ENCODE measurements around the gene CX3CL1.
"Not testable (repeated sequence)": the region's sequence is repeated elsewhere in the genome, so short reads cannot be mapped to it uniquely, and the experiment has no call there.

Gene CX3CL1

DNA sequence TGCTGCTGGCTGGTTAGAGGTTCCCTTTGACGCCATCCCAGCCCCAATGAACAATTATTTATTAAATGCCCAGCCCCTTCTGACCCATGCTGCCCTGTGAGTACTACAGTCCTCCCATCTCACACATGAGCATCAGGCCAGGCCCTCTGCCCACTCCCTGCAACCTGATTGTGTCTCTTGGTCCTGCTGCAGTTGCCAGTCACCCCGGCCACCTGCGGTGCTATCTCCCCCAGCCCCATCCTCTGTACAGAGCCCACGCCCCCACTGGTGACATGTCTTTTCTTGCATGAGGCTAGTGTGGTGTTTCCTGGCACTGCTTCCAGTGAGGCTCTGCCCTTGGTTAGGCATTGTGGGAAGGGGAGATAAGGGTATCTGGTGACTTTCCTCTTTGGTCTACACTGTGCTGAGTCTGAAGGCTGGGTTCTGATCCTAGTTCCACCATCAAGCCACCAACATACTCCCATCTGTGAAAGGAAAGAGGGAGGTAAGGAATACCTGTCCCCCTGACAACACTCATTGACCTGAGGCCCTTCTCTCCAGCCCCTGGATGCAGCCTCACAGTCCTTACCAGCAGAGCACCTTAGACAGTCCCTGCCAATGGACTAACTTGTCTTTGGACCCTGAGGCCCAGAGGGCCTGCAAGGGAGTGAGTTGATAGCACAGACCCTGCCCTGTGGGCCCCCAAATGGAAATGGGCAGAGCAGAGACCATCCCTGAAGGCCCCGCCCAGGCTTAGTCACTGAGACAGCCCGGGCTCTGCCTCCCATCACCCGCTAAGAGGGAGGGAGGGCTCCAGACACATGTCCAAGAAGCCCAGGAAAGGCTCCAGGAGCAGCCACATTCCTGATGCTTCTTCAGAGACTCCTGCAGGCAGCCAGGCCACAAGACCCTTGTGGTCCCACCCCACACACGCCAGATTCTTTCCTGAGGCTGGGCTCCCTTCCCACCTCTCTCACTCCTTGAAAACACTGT lies 11.3 kb downstream of the CX3CL1 start:
- DNase-seq, result no peak

DNA sequence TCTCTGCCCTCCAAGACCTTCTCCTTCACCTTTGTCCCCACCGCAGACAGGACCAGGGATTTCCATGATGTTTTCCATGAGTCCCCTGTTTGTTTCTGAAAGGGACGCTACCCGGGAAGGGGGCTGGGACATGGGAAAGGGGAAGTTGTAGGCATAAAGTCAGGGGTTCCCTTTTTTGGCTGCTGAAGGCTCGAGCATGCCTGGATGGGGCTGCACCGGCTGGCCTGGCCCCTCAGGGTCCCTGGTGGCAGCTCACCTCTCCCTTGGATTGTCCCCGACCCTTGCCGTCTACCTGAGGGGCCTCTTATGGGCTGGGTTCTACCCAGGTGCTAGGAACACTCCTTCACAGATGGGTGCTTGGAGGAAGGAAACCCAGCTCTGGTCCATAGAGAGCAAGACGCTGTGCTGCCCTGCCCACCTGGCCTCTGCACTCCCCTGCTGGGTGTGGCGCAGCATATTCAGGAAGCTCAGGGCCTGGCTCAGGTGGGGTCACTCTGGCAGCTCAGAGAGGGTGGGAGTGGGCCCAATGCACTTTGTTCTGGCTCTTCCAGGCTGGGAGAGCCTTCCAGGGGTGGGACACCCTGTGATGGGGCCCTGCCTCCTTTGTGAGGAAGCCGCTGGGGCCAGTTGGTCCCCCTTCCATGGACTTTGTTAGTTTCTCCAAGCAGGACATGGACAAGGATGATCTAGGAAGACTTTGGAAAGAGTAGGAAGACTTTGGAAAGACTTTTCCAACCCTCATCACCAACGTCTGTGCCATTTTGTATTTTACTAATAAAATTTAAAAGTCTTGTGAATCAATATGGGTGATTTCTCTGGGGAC lies 12.2 kb downstream of the CX3CL1 start:
- no peak for DNase-seq

DNA sequence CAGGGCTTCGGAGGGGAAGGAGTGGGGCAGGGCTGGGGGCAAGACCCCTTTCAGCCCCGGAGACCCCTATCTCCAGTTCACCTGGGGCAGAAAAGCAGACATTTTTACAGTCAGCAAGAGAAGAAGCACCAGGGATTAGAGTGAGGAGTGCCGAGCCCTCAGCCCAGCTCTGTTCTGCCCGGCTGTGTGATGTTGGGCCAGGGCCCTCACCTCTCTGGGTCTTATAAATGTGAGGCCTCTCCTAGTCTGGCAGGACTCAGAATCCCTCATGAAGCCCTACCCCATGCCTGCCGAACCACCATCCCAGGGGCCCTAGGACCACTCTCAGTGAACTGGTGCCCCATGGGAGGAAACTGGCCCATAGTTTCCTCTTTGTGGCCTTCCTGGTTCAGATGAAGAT lies 12.8 kb downstream of the CX3CL1 start:
- no peak for DNase-seq

DNA sequence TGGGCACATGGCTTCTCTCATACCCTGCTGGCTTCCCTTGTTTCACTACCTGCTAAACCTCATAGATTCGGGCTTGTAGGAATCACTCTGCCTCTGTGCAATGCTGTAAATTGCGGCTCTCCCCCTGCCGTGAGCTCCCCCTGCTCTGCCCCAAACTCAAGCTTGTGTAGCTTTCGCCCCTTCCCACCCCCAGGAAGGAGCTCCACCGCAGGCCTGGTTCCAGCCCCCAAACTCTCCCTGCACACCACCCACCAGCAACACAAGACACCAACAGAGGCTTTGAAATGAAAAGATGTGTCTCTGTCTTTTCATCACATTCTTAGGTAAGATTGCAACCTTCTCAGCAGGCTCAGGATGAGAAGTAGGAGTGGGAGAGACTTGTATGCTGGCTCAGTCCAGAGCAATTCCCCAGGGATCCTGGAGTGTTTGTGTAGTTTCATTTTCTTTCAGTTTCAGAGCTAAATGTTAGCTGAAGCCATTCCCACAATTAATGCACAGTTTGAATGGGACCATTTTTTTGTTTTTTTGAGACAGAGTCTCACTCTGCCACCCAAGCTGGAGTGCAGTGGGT lies 14.2 kb downstream of the CX3CL1 start:
- DNase-seq, result no peak

DNA sequence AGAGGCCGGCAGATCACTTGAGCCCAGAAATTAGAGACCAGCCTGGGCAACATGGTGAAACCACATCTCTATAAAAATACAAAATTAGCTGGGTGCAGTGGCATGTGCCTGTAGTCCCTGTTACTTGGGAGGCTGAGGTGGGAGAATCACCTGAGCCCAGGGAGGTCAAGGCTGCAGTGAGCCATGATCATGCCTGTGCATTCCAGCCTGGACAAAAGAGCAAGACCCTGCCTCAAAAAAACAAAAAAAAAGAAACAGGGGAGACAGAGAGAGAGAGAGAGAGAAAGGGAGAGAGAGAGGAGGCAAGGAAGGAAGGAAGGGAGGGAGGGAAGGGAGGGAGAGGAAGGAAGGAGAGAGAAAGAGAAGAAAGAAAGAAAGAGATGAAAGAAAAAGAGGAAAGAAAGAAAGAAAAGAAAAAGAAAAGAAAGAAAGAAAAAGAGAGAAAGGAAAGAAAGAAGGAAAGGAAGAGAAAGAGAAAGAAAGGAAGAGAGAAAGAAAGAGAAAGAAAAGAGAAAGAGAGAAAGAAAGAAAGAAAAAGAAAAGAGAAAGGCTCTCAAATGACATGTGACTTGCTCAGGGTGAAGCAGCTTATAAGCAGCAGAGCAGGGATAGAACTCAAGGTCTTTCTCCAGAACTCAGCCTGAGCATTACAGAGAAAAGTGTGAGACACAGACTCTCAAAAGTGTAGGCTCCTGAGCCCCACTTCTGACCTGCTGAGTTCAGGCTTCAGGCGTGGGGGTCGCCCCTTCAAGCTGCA lies 15.5 kb downstream of the CX3CL1 start:
- no peak for DNase-seq

- DNase-seq, result no peak
Observed at GRCh38 chr16:57388359-57389086, 16.2 kb downstream of the CX3CL1 start.

DNA sequence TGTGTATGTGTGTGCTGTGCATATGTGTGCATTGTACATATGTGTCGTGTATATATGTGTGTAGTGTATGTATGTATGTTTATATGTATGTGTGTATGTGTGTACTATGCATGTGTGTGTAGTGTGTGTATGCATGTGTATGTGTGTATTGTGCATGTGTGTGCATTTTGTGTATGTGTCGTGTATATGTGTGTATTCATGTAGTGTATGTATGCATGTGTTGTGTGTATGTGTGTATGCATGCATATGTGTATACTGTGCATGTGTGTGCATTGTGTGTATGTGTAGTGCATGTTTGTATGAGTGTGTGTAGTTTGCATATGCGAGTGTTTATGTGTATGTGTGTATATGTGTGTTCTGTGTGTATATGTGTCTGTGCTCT lies 16.8 kb downstream of the CX3CL1 start:
- no peak for DNase-seq

GRCh38 chr16:57390636-57391295 lies 18.5 kb downstream of the CX3CL1 start:
- no peak for DNase-seq

DNA sequence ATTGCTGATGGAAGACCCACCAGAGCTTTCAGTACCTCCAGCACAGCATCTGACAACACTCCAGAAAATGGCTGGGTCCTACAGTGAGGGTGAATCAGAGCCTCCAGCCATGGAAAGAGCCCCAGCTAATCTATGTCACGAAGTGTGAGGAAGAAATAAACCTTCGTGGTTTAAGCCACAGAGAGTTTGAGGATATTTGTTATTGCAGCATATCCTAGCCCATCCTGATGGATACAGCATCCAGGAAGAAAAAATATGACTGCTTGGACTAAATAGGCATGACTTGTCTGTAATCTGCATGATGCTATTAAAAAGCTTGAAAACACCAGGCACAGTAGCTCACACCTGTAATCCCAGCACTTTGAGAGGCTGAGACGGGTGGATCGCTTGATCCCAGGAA lies 19.0 kb downstream of the CX3CL1 start:
- DNase-seq, result no peak

DNA sequence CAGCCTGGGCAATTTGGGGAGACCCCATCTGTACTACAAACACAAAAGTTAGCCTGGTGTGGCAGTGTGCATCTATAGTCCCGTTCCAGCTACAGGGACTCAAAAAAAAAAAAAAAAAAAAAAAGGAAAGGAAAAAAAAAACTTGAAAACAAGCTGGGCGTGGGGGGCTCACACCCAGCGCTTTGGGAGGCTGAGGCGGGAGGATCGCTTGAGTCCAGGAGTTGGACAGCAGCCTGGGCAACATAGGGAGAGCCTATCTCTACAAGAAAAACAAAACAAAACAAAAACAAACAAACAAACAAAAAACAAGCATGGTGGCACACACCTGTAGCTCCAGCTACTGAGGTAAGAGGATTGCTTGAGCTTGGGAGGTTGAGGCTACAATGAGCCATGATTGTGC lies 19.4 kb downstream of the CX3CL1 start:
- DNase-seq, result no peak

- DNase-seq, result no peak
Observed at GRCh38 chr16:57392694-57393093, 20.4 kb downstream of the CX3CL1 start.

DNA sequence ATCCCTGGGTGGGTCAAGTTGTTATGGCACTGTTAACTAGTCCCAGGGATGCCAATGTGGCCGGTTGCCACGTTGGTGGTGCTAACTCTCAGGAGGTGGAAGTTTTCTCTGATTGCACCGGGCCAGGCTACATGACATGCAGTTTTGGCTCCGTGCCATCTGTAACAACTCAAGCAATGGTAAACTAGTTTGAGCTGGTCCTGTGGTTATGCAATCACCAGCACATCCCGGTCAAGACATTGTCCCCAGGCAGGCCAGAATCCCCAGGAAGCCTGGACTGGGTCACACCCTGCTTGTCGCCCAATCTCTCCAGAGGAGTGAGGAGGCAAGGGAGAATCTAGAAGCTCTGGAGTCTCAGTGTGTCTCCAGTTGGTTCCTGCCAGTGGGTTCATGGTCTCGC lies 22.2 kb downstream of the CX3CL1 start:
- DNase-seq, result no peak

DNA sequence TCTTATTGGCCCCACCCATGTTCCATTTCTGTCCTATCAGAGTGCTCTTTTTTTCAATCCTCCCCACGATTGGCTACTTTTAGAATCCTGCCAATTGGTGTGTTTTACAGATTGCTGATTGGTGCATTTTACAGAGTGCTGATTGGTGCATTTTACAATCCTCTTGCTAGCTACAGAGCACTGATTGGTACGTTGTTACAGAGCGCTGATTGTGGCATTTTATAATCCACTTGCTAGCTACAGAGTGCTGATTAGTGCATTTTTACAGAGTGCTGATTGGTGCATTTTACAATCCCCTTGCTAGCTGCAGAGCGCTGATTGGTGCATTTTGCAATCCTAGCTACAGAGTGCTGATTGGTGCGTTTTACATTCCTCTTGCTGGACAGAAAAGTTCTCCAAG lies 22.7 kb downstream of the CX3CL1 start:
- no peak for DNase-seq

GRCh38 chr16:57396786-57397185 lies 24.5 kb downstream of the CX3CL1 start:
- no peak for DNase-seq

- DNase-seq, result not testable (repeated sequence)
Observed at GRCh38 chr16:57397493-57397892, 25.2 kb downstream of the CX3CL1 start.

GRCh38 chr16:57401943-57402640 lies 29.8 kb downstream of the CX3CL1 start:
- DNase-seq, result no peak

DNA sequence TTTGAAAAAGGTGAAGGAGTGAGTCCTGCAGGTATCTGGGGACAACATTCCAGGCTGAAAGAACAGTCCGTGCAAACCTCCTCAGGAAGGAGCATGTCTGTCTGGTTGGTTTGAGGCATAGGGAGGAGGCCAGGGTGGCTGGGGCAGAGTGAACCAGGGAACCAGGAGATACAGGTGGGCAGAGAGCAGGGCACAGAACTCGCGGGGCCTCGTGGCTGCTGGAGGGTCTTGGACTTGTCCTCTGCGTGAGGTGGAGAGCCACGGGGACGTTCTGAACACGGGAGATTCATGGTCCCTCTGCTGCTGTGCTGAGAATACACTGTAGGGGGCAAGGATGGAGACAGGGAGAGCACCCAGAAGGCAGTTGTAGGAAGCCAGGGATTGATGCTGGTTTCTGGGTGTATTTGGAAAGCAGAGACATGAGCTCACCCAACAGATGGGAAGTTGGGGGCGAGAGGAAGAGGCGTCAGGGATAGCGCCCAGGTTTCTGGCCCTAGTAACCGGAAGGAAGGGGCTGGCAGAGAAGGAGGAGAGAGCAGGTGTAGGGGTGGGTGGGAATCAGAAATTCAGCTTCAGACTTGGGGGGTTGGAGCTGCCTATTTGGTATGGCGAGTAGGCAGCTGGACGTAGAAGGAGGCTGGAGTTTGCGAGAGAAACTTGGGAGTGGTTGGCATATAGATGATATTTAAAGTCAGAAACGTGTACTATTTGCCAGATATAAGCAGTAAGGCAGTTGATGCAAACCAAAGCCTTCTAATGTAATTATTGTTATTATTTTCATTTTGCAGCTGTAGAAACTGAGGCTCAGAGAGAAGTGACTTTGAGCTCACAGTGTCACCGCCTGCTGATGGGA lies 31.9 kb downstream of the CX3CL1 start, which contains the start of gene CCL17:
CCL17 (plus strand) TSS at position 803 of the 853 bp plus-strand sequence. CDS start 9,166 bp downstream, outside the sequence.
- DNase-seq, result no peak

DNA sequence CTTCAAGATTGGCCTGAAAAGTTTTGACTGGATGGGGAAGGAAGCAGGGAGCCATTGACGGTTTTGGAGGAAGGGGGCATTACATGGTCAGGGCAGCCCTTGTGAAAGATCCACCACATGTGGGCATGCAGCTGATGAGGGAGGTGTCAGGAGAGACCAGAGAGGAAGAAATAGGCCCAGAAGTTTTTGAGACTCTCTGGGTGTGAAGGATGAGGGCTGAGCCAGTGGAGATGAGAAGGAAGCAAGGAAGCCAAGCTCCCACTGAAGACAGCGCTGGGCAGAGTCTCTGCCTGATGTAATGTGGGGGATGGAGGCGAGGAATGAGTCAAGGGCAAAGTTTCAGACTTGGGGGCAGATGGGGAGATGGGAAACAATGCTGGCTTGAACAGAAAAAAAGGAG lies 32.8 kb downstream of the CX3CL1 start:
- DNase-seq, result no peak

DNA sequence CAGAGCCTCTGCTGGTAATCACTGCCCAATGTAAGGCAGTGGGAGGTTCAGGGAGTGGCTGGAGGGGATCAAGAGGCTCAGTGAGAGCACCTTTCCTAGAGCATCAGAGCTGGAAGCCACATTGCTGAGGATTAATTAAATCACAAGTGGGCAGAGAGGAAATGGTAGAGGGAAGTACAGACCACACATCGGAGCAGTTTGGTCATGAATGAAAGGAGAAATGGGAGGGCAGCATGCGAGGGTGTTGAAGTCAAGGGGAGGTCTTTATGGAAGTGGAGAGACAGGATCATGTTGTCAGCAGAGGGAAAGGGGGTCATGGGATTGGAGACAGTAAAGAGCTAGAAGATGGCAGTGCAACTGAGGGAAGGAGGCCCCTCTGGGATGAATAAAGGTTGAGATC lies 34.6 kb downstream of the CX3CL1 start:
- DNase-seq, result no peak

All from NCI-H2081 treated with DMSO at 0.1 percent for 48 hours (cell line).